ENCODE results near the gene RAB10. TPM values are rescaled to one million over a fixed set of nuclear protein-coding genes. Genes with fewer than 3 reads are reported as not detected.

Gene RAB10
- total and polyA plus RNA-seq, 9 of the 15 experiments (the other 6 are each of a cell fraction or from before 2014, with no cell fraction given) = 25.1 to 214 (median 157) TPM

DNA sequence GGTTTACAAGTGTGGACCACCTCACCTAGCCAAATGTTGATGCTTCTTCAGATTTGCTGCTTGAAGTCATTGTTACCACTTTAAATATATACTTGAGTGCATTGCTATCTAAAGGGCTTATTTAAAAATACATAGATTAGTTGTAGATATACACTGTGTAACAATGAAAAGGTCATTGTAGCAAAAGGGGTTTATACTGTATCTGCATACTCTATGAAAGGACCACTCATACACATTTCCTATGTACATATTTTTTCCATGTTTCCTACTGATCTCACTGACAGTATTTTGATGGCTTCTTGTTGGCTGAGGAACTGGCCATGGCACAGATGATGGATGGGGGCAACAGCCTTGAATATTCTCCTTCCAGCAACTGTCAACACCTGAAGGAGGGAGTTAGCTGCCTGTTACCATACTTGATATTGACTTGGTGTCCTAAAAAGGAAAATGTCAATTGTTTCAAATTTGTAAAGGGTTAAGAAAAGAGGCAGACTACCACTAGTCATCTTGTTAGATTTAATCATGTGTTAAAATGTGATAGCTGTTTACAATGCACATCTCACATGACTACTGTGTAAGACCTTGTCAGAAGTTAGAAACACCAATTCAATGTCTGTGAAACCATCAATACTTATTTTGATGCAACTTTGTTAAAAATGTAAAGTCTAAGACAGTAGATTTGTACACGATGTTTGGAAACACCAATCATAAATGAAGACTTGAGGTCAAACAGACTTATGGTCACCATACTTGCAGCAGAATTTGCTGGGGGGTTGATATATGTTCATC, 33.5 kb downstream of the RAB10 start (continued):
- TF ChIP-seq SRSF3 (IDR thresholded peaks at IDR 0.05; ENCODE audit: insufficient read depth, low read length) = no peak
- TF ChIP-seq ETS1 (conservative IDR thresholded peaks at IDR 0.05; ENCODE audit: control insufficient read depth, low read depth, low read length) = no peak
- no peak for TF ChIP-seq MCM3 (IDR thresholded peaks at IDR 0.05)
- no peak for TF ChIP-seq CREB1 (IDR thresholded peaks at IDR 0.05)
- no peak for TF ChIP-seq CREB1 (CRISPR knock-in tag; IDR thresholded peaks at IDR 0.05)
- TF ChIP-seq NEUROD1 (IDR thresholded peaks at IDR 0.05; ENCODE audit: borderline replicate concordance, low read depth, low read length, partially characterized antibody) = no peak
- TF ChIP-seq, protein P1, sequence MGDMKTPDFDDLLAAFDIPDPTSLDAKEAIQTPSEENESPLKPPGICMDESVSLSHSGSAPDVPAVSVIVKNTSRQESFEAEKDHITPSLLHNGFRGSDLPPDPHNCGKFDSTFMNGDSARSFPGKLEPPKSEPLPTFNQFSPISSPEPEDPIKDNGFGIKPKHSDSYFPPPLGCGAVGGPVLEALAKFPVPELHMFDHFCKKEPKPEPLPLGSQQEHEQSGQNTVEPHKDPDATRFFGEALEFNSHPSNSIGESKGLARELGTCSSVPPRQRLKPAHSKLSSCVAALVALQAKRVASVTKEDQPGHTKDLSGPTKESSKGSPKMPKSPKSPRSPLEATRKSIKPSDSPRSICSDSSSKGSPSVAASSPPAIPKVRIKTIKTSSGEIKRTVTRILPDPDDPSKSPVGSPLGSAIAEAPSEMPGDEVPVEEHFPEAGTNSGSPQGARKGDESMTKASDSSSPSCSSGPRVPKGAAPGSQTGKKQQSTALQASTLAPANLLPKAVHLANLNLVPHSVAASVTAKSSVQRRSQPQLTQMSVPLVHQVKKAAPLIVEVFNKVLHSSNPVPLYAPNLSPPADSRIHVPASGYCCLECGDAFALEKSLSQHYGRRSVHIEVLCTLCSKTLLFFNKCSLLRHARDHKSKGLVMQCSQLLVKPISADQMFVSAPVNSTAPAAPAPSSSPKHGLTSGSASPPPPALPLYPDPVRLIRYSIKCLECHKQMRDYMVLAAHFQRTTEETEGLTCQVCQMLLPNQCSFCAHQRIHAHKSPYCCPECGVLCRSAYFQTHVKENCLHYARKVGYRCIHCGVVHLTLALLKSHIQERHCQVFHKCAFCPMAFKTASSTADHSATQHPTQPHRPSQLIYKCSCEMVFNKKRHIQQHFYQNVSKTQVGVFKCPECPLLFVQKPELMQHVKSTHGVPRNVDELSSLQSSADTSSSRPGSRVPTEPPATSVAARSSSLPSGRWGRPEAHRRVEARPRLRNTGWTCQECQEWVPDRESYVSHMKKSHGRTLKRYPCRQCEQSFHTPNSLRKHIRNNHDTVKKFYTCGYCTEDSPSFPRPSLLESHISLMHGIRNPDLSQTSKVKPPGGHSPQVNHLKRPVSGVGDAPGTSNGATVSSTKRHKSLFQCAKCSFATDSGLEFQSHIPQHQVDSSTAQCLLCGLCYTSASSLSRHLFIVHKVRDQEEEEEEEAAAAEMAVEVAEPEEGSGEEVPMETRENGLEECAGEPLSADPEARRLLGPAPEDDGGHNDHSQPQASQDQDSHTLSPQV (IDR thresholded peaks at IDR 0.05) = peak; percentile 65; the same call in 1 of the 2 replicates
- TF ChIP-seq TAF15 (IDR thresholded peaks at IDR 0.05; ENCODE audit: low read depth, low read length) = no peak
- TF ChIP-seq NR0B1 (IDR thresholded peaks at IDR 0.05; ENCODE audit: partially characterized antibody) = no peak
- no peak for TF ChIP-seq ZNF830 (CRISPR knock-in tag; IDR thresholded peaks at IDR 0.05)
- no peak for TF ChIP-seq MLLT1 (IDR thresholded peaks at IDR 0.05)
- TF ChIP-seq ZNF134 (CRISPR knock-in tag; conservative IDR thresholded peaks at IDR 0.05) = 0 out of 2 replicates have a peak, but pooled peaks have one; percentile 1
- no peak for TF ChIP-seq POLR3G (IDR thresholded peaks at IDR 0.05; ENCODE audit: extremely low read depth, insufficient read length, insufficient replicate concordance)
- TF ChIP-seq FOXK2 (conservative IDR thresholded peaks at IDR 0.05 in 1 of 2, IDR thresholded peaks at IDR 0.05 in 1 of 2; ENCODE audit: low read depth in 2 of 2) = 0 out of 4 replicates have a peak, but pooled peaks have one; percentile 16 to 32
- TF ChIP-seq GTF2A2 (tag; IDR thresholded peaks at IDR 0.05) = no peak
- TF ChIP-seq CHD4 (IDR thresholded peaks at IDR 0.05; ENCODE audit: insufficient read depth, insufficient replicate concordance, low read depth, low read length, poor library complexity, severe bottlenecking) = no peak
- no peak for TF ChIP-seq PCBP2 (IDR thresholded peaks at IDR 0.05; ENCODE audit: low read depth, low read length, poor library complexity, severe bottlenecking)
- no peak for TF ChIP-seq NFIC (IDR thresholded peaks at IDR 0.05)
- no peak for TF ChIP-seq ZNF408 (CRISPR knock-in tag; IDR thresholded peaks at IDR 0.05; ENCODE audit: low read depth)
